H9 (cell line): ENCODE results near the gene SH3RF3. TPM values are rescaled to one million over a fixed set of nuclear protein-coding genes. Genes with fewer than 3 reads are reported as not detected.
A peak's percentile ranks its signal among the peaks of the same experiment; 100 is the strongest.

Source experiments
- DNase-seq: peaks from one replicate; pipeline ENCODE4 v3.0.0-alpha.2; 2017
- H2AFZ ChIP-seq: one replicate; pipeline ENCODE4 v1.6.1; 2013; ENCODE audit warnings: mild to moderate bottlenecking, low read length, control low read depth, moderate library complexity
- H2AK5ac ChIP-seq: 2 replicates; pipeline ENCODE4 v1.6.1; 2013; ENCODE audit warnings: low read length, control low read depth, mixed read lengths; ENCODE audit not compliant: insufficient read length
- H2BK120ac ChIP-seq: one replicate; pipeline ENCODE4 v1.6.1; 2013; ENCODE audit warnings: low read depth, mild to moderate bottlenecking, low read length, control low read depth, inconsistent platforms; ENCODE audit not compliant: poor library complexity, severe bottlenecking
- H2BK12ac ChIP-seq: 2 replicates; pipeline ENCODE4 v1.6.1; 2013; ENCODE audit warnings: low read length, control low read depth, mixed read lengths, low read depth; ENCODE audit not compliant: insufficient read length
- H2BK15ac ChIP-seq: 2 replicates; pipeline ENCODE4 v1.6.1; 2013; ENCODE audit warnings: low read depth, low read length, control low read depth
- H2BK20ac ChIP-seq: one replicate; pipeline ENCODE4 v1.6.1; 2013; ENCODE audit warnings: low read depth, mild to moderate bottlenecking, low read length, control low read depth, inconsistent platforms; ENCODE audit not compliant: poor library complexity, severe bottlenecking
- H2BK5ac ChIP-seq: 2 replicates; pipeline ENCODE4 v1.6.1; 2013; ENCODE audit warnings: low read length, control low read depth, mixed read lengths; ENCODE audit not compliant: insufficient read length
- H3K14ac ChIP-seq: 2 replicates; pipeline ENCODE4 v1.6.1; 2013; ENCODE audit warnings: low read length, control low read depth; ENCODE audit not compliant: insufficient read depth
- H3K18ac ChIP-seq: 2 replicates; pipeline ENCODE4 v1.6.1; 2013; ENCODE audit warnings: low read depth, mild to moderate bottlenecking, mixed read lengths, low read length, control low read depth; ENCODE audit not compliant: insufficient read length
- H3K23ac ChIP-seq: 2 replicates; pipeline ENCODE4 v1.6.1; 2013; ENCODE audit warnings: low read length, control low read depth, mixed read lengths, low read depth; ENCODE audit not compliant: insufficient read length
- H3K23me2 ChIP-seq: 2 replicates; pipeline ENCODE4 v1.6.1; 2013; ENCODE audit warnings: low read depth, mild to moderate bottlenecking, mixed read lengths, low read length, control low read depth; ENCODE audit not compliant: insufficient read length, poor library complexity, severe bottlenecking
- H3K27ac ChIP-seq: 2 replicates; pipeline ENCODE4 v1.5.1; 2013; ENCODE audit warnings: low read length, control low read depth, mixed read lengths, low read depth; ENCODE audit not compliant: insufficient read length
- H3K27me3 ChIP-seq: 2 replicates; pipeline ENCODE4 v1.6.1; 2013; ENCODE audit warnings: low read length, control low read depth, inconsistent platforms; ENCODE audit not compliant: insufficient read depth
- H3K4ac ChIP-seq: 2 replicates; pipeline ENCODE4 v1.6.1; 2013; ENCODE audit warnings: low read depth, mild to moderate bottlenecking, control low read depth, inconsistent platforms, low read length, moderate library complexity
- H3K4me1 ChIP-seq: 2 replicates; pipeline ENCODE4 v1.6.1; 2013; ENCODE audit warnings: low read length, control low read depth, inconsistent platforms; ENCODE audit not compliant: insufficient read depth
- H3K4me2 ChIP-seq: 2 replicates; pipeline ENCODE4 v1.6.1; 2013; ENCODE audit warnings: low read length, control low read depth, mixed read lengths; ENCODE audit not compliant: insufficient read length, insufficient read depth
- H3K56ac ChIP-seq: 2 replicates; pipeline ENCODE4 v1.6.1; 2013; ENCODE audit warnings: low read depth, mild to moderate bottlenecking, mixed read lengths, low read length, control low read depth; ENCODE audit not compliant: insufficient read length
- H3K79me1 ChIP-seq: 2 replicates; pipeline ENCODE4 v1.6.1; 2013; ENCODE audit warnings: low read depth, mild to moderate bottlenecking, moderate library complexity, low read length, control low read depth, inconsistent platforms; ENCODE audit not compliant: insufficient read depth, poor library complexity, severe bottlenecking
- H3K79me2 ChIP-seq: 2 replicates; pipeline ENCODE4 v1.6.1; 2013; ENCODE audit warnings: low read length, control low read depth, inconsistent platforms; ENCODE audit not compliant: insufficient read depth
- H3K9ac ChIP-seq: 2 replicates; pipeline ENCODE4 v1.6.1; 2013; ENCODE audit warnings: low read length, control low read depth, mixed read lengths; ENCODE audit not compliant: insufficient read length; ENCODE audit errors: extremely low read depth
- H3K9me3 ChIP-seq: one replicate; pipeline ENCODE4 v1.6.1; 2013; ENCODE audit warnings: low read depth, low read length, inconsistent platforms; ENCODE audit not compliant: control insufficient read depth
- H3T11ph ChIP-seq: one replicate; pipeline ENCODE4 v1.6.1; 2013; ENCODE audit warnings: mild to moderate bottlenecking, low read length, control low read depth, inconsistent platforms
- H4K20me1 ChIP-seq: one replicate; pipeline ENCODE4 v1.6.1; 2013; ENCODE audit not compliant: control insufficient read depth, insufficient read length, insufficient read depth
- H4K5ac ChIP-seq: 2 replicates; pipeline ENCODE4 v1.6.1; 2013; ENCODE audit warnings: low read depth, mild to moderate bottlenecking, mixed read lengths, low read length, control low read depth; ENCODE audit not compliant: insufficient read length
- H4K8ac ChIP-seq: replicated peaks from 2 replicates; pipeline ENCODE4 v1.6.1; 2013; ENCODE audit warnings: low read length, control low read depth, mixed read lengths, low read depth; ENCODE audit not compliant: insufficient read length
- H4K91ac ChIP-seq: 2 replicates; pipeline ENCODE4 v1.6.1; 2013; ENCODE audit warnings: low read depth, mild to moderate bottlenecking, moderate library complexity, mixed read lengths, low read length, control low read depth; ENCODE audit not compliant: insufficient read length
- H3K27ac Mint-ChIP-seq, 3 experiments: 2 replicates in 2 of 3; 3 replicates in 1 of 3; pipeline ENCODE4 v1.8.0; 2020 to 2021; ENCODE audit warnings: mixed read lengths in 3 of 3, mild to moderate bottlenecking in 1 of 3, moderate library complexity in 1 of 3
- H3K27me3 Mint-ChIP-seq: 2 replicates; pipeline ENCODE4 v1.8.0; 2021; ENCODE audit warnings: low read depth, mild to moderate bottlenecking, moderate library complexity, mixed read lengths
- H3K36me3 Mint-ChIP-seq, 3 experiments: 2 replicates in 2 of 3; 3 replicates in 1 of 3; pipeline ENCODE4 v1.8.0; 2020 to 2021; ENCODE audit warnings: low read depth in 3 of 3, mixed read lengths in 3 of 3; ENCODE audit not compliant: insufficient read depth in 1 of 3
- H3K4me1 Mint-ChIP-seq, 2 experiments: 2 replicates each; pipeline ENCODE4 v1.8.0; 2020; ENCODE audit warnings: mixed read lengths in 2 of 2
- H3K4me3 Mint-ChIP-seq, 2 experiments: 2 replicates in 1 of 2; 3 replicates in 1 of 2; pipeline ENCODE4 v1.8.0; 2020 to 2021; ENCODE audit warnings: mild to moderate bottlenecking in 2 of 2, mixed read lengths in 2 of 2, moderate library complexity in 1 of 2
- H3K9me3 Mint-ChIP-seq, 2 experiments: 2 replicates in 1 of 2; 3 replicates in 1 of 2; pipeline ENCODE4 v1.8.0; 2020; ENCODE audit warnings: mild to moderate bottlenecking in 2 of 2, mixed read lengths in 2 of 2, moderate library complexity in 1 of 2
- CTCF ChIP-seq: fragments of 200-600 bp; sonication (generic); conservative IDR thresholded peaks from 3 replicates; pipeline ENCODE4 v1.8.0; 2021; ENCODE audit warnings: antibody characterized with exemption, mild to moderate bottlenecking
- WGBS: extraction: QIAGEN DNeasy Blood & Tissue Kit; methylation state at CpG from one replicate; pipeline ENCODE4 v1.1.7; 2013; ENCODE audit warnings: missing lambda C conversion rate, low lambda C conversion rate, mixed read lengths; ENCODE audit not compliant: insufficient read length; ENCODE audit errors: extremely low coverage; 5-methylcytosine and 5-hydroxymethylcytosine counted together
- total RNA-seq: library from RNA; stranded (reverse); gene quantifications from 2 replicates; pipeline ENCODE4 v1.2.1, GENCODE V29; 2021

The SH3RF3 gene
- total RNA-seq, 1 experiment from 2014 or later, result 0.46 TPM

GRCh38 chr2:109385506-109385905 is 256.5 kb downstream of the SH3RF3 start:
- H3K18ac ChIP-seq, result no peak overlapping the region
- peaks cover 4% of the 10 kb centered on the region for H4K20me1 ChIP-seq
- Mint-ChIP-seq H3K4me1 (peaks cover 38 to 56% of the 10 kb centered on the region in 2 experiments), H3K27ac (no peak overlapping the region), H3K36me3 (peaks cover 0 to 4% (median 0%) of the 10 kb centered on the region in 3 experiments; a peak in 2 of 7 replicates), H3K27me3 (peaks cover 16% of the 10 kb centered on the region), H3K9me3 (peaks cover 0 to 7% of the 10 kb centered on the region in 2 experiments; a peak in 2 of 5 replicates), H3K4me3 (no peak overlapping the region)
- no peak overlapping the region for H3K23ac ChIP-seq
- no peak overlapping the region for H3K27ac ChIP-seq
- H3K4me1 ChIP-seq, result peaks cover 7% of the 10 kb centered on the region; the same call in 1 of the 2 replicates
- no peak overlapping the region for H2BK15ac ChIP-seq
- no peak overlapping the region for H3K14ac ChIP-seq
- no peak overlapping the region for H2BK20ac ChIP-seq
- no peak for TF ChIP-seq CTCF
- H3K9ac ChIP-seq, result no peak overlapping the region
- H2BK120ac ChIP-seq, result no peak overlapping the region
- no peak overlapping the region for H4K91ac ChIP-seq
- no peak overlapping the region for H3K4ac ChIP-seq
- H4K5ac ChIP-seq, result no peak overlapping the region
- no peak overlapping the region for H3K4me2 ChIP-seq
- H2AFZ ChIP-seq, result no peak overlapping the region
- no peaks in the 10 kb centered on the region for H3K27me3 ChIP-seq
- no peak overlapping the region for H2AK5ac ChIP-seq
- H3T11ph ChIP-seq, result no peak overlapping the region
- WGBS, result no CpG with 5 or more reads among the region's 4 CpGs
- no peak overlapping the region for H3K56ac ChIP-seq
- H3K9me3 ChIP-seq, result no peaks in the 10 kb centered on the region
- H2BK5ac ChIP-seq, result no peak overlapping the region
- no peaks in the 10 kb centered on the region for H3K79me2 ChIP-seq
- H3K23me2 ChIP-seq, result no peaks in the 10 kb centered on the region
- H4K8ac ChIP-seq, result no peak overlapping the region
- H2BK12ac ChIP-seq, result no peak overlapping the region
- peak; percentile 20 for DNase-seq
- no peaks in the 10 kb centered on the region for H3K79me1 ChIP-seq
